Activated CD4-positive, CD25-positive, alpha-beta regulatory T cell treated with anti-CD3 and anti-CD28 coated beads, Interleukin-2, amount 50 U/mL, for 24 hours (primary cell): ENCODE measurements around the gene HSPBP1.

Experiments used
- ATAC-seq, 2 donors: fragments of 150-1000 bp; cut with Tn5 transposase; one replicate each; pipeline ENCODE4 v1.10.0; 2021; ENCODE audit warnings: mild to moderate bottlenecking in 1 of 2, moderate library complexity in 1 of 2

Gene HSPBP1

GRCh38 chr19:55253842-55254624 is 25.9 kb downstream of the HSPBP1 start:
- ATAC-seq, result peak; percentile 25 to 26

- ATAC-seq, result no peak
These were observed 26.9 kb downstream of the HSPBP1 start for GRCh38 chr19:55252760-55253663.

GRCh38 chr19:55251341-55252081 is 28.4 kb downstream of the HSPBP1 start:
- ATAC-seq, result no peak

- no peak for ATAC-seq
These were observed 29.5 kb downstream of the HSPBP1 start for GRCh38 chr19:55250262-55251036.

- no peak for ATAC-seq
These were observed 30.1 kb downstream of the HSPBP1 start for GRCh38 chr19:55249841-55250240.

- ATAC-seq, result no peak
These were observed 31.2 kb downstream of the HSPBP1 start for GRCh38 chr19:55248704-55249103.

GRCh38 chr19:55248166-55248675 is 31.7 kb downstream of the HSPBP1 start:
- no peak for ATAC-seq

- no peak for ATAC-seq
These were observed 32.2 kb downstream of the HSPBP1 start for GRCh38 chr19:55247621-55248099.

- no peak for ATAC-seq
These were observed 33.2 kb downstream of the HSPBP1 start for GRCh38 chr19:55246462-55247451.

- no peak for ATAC-seq
These were observed 34.5 kb downstream of the HSPBP1 start for GRCh38 chr19:55245236-55245904.

GRCh38 chr19:55244004-55244680 is 35.8 kb downstream of the HSPBP1 start:
- ATAC-seq, result no peak

GRCh38 chr19:55242517-55242916 is 37.4 kb downstream of the HSPBP1 start:
- ATAC-seq, result no peak

- no peak for ATAC-seq
These were observed 37.9 kb downstream of the HSPBP1 start for GRCh38 chr19:55241935-55242464.

GRCh38 chr19:55241143-55241934 is 38.6 kb downstream of the HSPBP1 start:
- no peak for ATAC-seq

GRCh38 chr19:55240713-55241020 is 39.2 kb downstream of the HSPBP1 start:
- ATAC-seq, result no peak

GRCh38 chr19:55239004-55239403 is 40.9 kb downstream of the HSPBP1 start:
- no peak for ATAC-seq

- no peak for ATAC-seq
These were observed 41.9 kb downstream of the HSPBP1 start for GRCh38 chr19:55238030-55238429.

- ATAC-seq, result no peak
These were observed 46.9 kb downstream of the HSPBP1 start for GRCh38 chr19:55232986-55233385.

- no peak for ATAC-seq
These were observed 47.7 kb downstream of the HSPBP1 start for GRCh38 chr19:55232286-55232602.
